Measurements from ENCODE around the gene CDC14B. TPM values are rescaled to one million over a fixed set of nuclear protein-coding genes. Genes with fewer than 3 reads are reported as not detected.

The CDC14B gene
- total RNA-seq, 1 experiment from 2014 or later, result 28.4 TPM

GRCh38 chr9:96554326-96554725, 65.3 kb downstream of the CDC14B start:
- no peaks in the 10 kb centered on the region for H3K9me3 Mint-ChIP-seq
- no peak overlapping the region for H2BK12ac ChIP-seq (ENCODE audit: insufficient read length, low read depth, low read length)
- no peaks in the 10 kb centered on the region for H3K9me3 ChIP-seq (ENCODE audit: control insufficient read depth, low read depth, low read length)
- H2BK15ac ChIP-seq (ENCODE audit: low read depth, low read length), result no peak overlapping the region
- no peak overlapping the region for H3K4me3 Mint-ChIP-seq
- no peak overlapping the region for H3K18ac ChIP-seq (ENCODE audit: insufficient read length, low read depth, low read length)
- no peaks in the 10 kb centered on the region for H3K4me1 ChIP-seq (ENCODE audit: insufficient read depth, low read length)
- H4K91ac ChIP-seq (ENCODE audit: insufficient read length, low read depth, low read length), result no peak overlapping the region
- no peaks in the 10 kb centered on the region for H3K27me3 Mint-ChIP-seq (ENCODE audit: low read depth)
- no peaks in the 10 kb centered on the region for H3K27me3 ChIP-seq (ENCODE audit: insufficient read depth, low read length)
- H2BK5ac ChIP-seq (ENCODE audit: insufficient read length, low read length), result no peak overlapping the region
- no peak overlapping the region for H3K56ac ChIP-seq (ENCODE audit: insufficient read length, low read depth, low read length)
- no peak for DNase-seq
- no peak overlapping the region for H3T11ph ChIP-seq (ENCODE audit: low read length)
- H3K79me2 ChIP-seq (ENCODE audit: insufficient read depth, low read length), result no peaks in the 10 kb centered on the region
- H2BK20ac ChIP-seq (ENCODE audit: low read depth, low read length, poor library complexity, severe bottlenecking), result no peak overlapping the region
- peaks cover 0 to 4% (median 2%) of the 10 kb centered on the region in 3 experiments; a peak in 1 of 7 replicates for H3K36me3 Mint-ChIP-seq (ENCODE audit: insufficient read depth in 1 of 3, low read depth in 3 of 3)
- H3K27ac Mint-ChIP-seq, result no peak overlapping the region
- no peak overlapping the region for H3K14ac ChIP-seq (ENCODE audit: insufficient read depth, low read length)
- no peak for TF ChIP-seq CTCF (conservative IDR thresholded peaks at IDR 0.05)
- H3K23ac ChIP-seq (ENCODE audit: insufficient read length, low read depth, low read length), result no peak overlapping the region
- H4K5ac ChIP-seq (ENCODE audit: insufficient read length, low read depth, low read length), result no peak overlapping the region
- no peak overlapping the region for H3K4ac ChIP-seq (ENCODE audit: low read depth, low read length)
- peaks cover 18 to 25% of the 10 kb centered on the region in 2 experiments for H3K4me1 Mint-ChIP-seq
- no peaks in the 10 kb centered on the region for H3K23me2 ChIP-seq (ENCODE audit: insufficient read length, low read depth, low read length, poor library complexity, severe bottlenecking)
- H3K4me2 ChIP-seq (ENCODE audit: insufficient read depth, insufficient read length, low read length), result no peak overlapping the region
- H4K20me1 ChIP-seq (ENCODE audit: control insufficient read depth, insufficient read depth, insufficient read length), result peaks cover 3% of the 10 kb centered on the region
- no peak overlapping the region for H3K27ac ChIP-seq (ENCODE audit: insufficient read length, low read depth, low read length)
- no peaks in the 10 kb centered on the region for H3K79me1 ChIP-seq (ENCODE audit: insufficient read depth, low read depth, low read length, poor library complexity, severe bottlenecking)
- H3K9ac ChIP-seq (ENCODE audit: extremely low read depth, insufficient read length, low read length), result no peak overlapping the region
- no CpG with 5 or more reads among the region's 1 CpG for WGBS (ENCODE audit: extremely low coverage, insufficient read length, low lambda C conversion rate)
- no peak overlapping the region for H4K8ac ChIP-seq (replicated peaks; ENCODE audit: insufficient read length, low read depth, low read length)
- H2AFZ ChIP-seq (ENCODE audit: low read length), result no peak overlapping the region
- no peak overlapping the region for H2BK120ac ChIP-seq (ENCODE audit: low read depth, low read length, poor library complexity, severe bottlenecking)
- H2AK5ac ChIP-seq (ENCODE audit: insufficient read length, low read length), result no peak overlapping the region
